OCI-LY7 (cell line): ENCODE results near the gene BMAL2. TPM values are rescaled to one million over a fixed set of nuclear protein-coding genes. Genes with fewer than 3 reads are reported as not detected.

Experiments used
- BruUV-seq: library from RNA; stranded (reverse); fragments of 400-500 nt; replicated peaks from 2 replicates; lab custom pipeline; 2021; lab: Mats Ljungman, UMichigan
- CTCF ChIA-PET: fragments of 300-600 bp; sonication (Branson Sonifier 250); formaldehyde crosslinking; loops from one replicate; lab custom pipeline; 2022; ENCODE audit warnings: antibody characterized with exemption; ENCODE audit not compliant: unreplicated experiment; lab: Charles Lee
- POLR2A ChIA-PET: fragments of 300-600 bp; sonication (Branson Sonifier 250); formaldehyde crosslinking; loops from one replicate; lab custom pipeline; 2022; ENCODE audit warnings: antibody characterized with exemption; lab: Charles Lee
- DNase-seq: peaks from one replicate; pipeline ENCODE4 v3.0.0-alpha.2; 2015; ENCODE audit warnings: low spot score
- H2AFZ ChIP-seq: fragments of 200-600 bp; sonication (generic), shearing (Covaris generic); 2 replicates; pipeline ENCODE4 v1.6.1; 2014; ENCODE audit warnings: mild to moderate bottlenecking, antibody characterized with exemption, low read length, moderate library complexity
- H3K27ac ChIP-seq: fragments of 200-600 bp; sonication (generic); 2 replicates; pipeline ENCODE4 v1.5.1; 2014; ENCODE audit warnings: mixed run types, low read depth, mild to moderate bottlenecking, moderate library complexity, low read length, inconsistent platforms; ENCODE audit not compliant: poor library complexity, severe bottlenecking
- H3K36me3 ChIP-seq: fragments of 200-600 bp; sonication (generic); 2 replicates; pipeline ENCODE4 v1.6.1; 2014; ENCODE audit warnings: mild to moderate bottlenecking, antibody characterized with exemption, low read length, moderate library complexity, mixed read lengths; ENCODE audit not compliant: insufficient read depth
- H3K4me1 ChIP-seq: fragments of 200-600 bp; sonication (generic); 2 replicates; pipeline ENCODE4 v1.5.1; 2014; ENCODE audit warnings: mild to moderate bottlenecking, low read length; ENCODE audit not compliant: insufficient read depth, poor library complexity, severe bottlenecking
- H3K4me2 ChIP-seq: fragments of 200-600 bp; sonication (generic); 2 replicates; pipeline ENCODE4 v1.6.1; 2014; ENCODE audit warnings: mild to moderate bottlenecking, low read length
- H3K4me3 ChIP-seq: fragments of 200-600 bp; sonication (generic); 2 replicates; pipeline ENCODE4 v1.5.1; 2014; ENCODE audit warnings: mild to moderate bottlenecking, low read depth, low read length; ENCODE audit not compliant: poor library complexity, severe bottlenecking
- H3K79me2 ChIP-seq: fragments of 200-600 bp; sonication (generic); 2 replicates; pipeline ENCODE4 v1.6.1; 2016; ENCODE audit warnings: low read depth, mild to moderate bottlenecking, low read length, moderate library complexity, mixed read lengths; ENCODE audit not compliant: insufficient read depth
- H3K9me2 ChIP-seq: fragments of 200-600 bp; sonication (generic); 2 replicates; pipeline ENCODE4 v1.6.1; 2016; ENCODE audit warnings: mild to moderate bottlenecking, low read length, mixed read lengths; ENCODE audit not compliant: insufficient read depth
- H3K9me3 ChIP-seq: fragments of 200-600 bp; sonication (generic); 2 replicates; pipeline ENCODE4 v1.6.1; 2014; ENCODE audit warnings: mild to moderate bottlenecking, mixed run types, low read length, mixed read lengths
- H4K20me1 ChIP-seq: fragments of 200-600 bp; sonication (generic); 2 replicates; pipeline ENCODE4 v1.6.1; 2014; ENCODE audit warnings: mild to moderate bottlenecking, antibody characterized with exemption, low read length, moderate library complexity, mixed read lengths; ENCODE audit not compliant: insufficient read depth
- EZH2phosphoT487 ChIP-seq: fragments of 200-600 bp; sonication (generic); IDR thresholded peaks from 2 replicates; pipeline ENCODE4 v1.6.1; 2018; ENCODE audit warnings: low read depth, borderline replicate concordance, mild to moderate bottlenecking, mixed run types, antibody characterized with exemption, low read length, moderate library complexity, mixed read lengths
- intact Hi-C: fragments of 100-400 bp; cut with micrococcal nuclease; formaldehyde crosslinking; loops from one replicate; pipeline ENCODE4 v1.10.0; 2022; ENCODE audit not compliant: unreplicated experiment
- total RNA-seq, 2 experiments: library from RNA; depleted of rRNA in 1 of 2; stranded (reverse); fragments of >200 nt in 1 of 2; shearing (Covaris generic) in 1 of 2; gene quantifications; 2 replicates each; pipeline ENCODE4 v1.2.3, GENCODE V29; 2014 to 2022
- TF ChIP-seq, protein P1 (sequence below): fragments of 200-600 bp; sonication (generic); conservative IDR thresholded peaks from 2 replicates; pipeline ENCODE4 v1.5.1; 2014; ENCODE audit warnings: mild to moderate bottlenecking, antibody characterized with exemption, low read length, moderate library complexity, mixed read lengths

The BMAL2 gene
- total RNA-seq, 2 experiments from 2014 or later = 0.06 TPM; not detected in 1

GRCh38 chr12:27299102-27299501 is 33.5 kb upstream of the BMAL2 start:
- Histone ChIP-seq H3K79me2 (no peaks in the 10 kb centered on the region), H3K4me1 (no peaks in the 10 kb centered on the region), H3K9me3 (no peaks in the 10 kb centered on the region), H3K9me2 (no peaks in the 10 kb centered on the region), H3K4me3 (no peak overlapping the region), H3K36me3 (no peaks in the 10 kb centered on the region), H4K20me1 (no peaks in the 10 kb centered on the region), H3K27ac (no peak overlapping the region), H3K4me2 (no peak overlapping the region), H2AFZ (no peak overlapping the region)
- ChIA-PET CTCF (no interaction called here), POLR2A (no interaction called here)
- intact Hi-C loops = no loop called here
- no TSS peak for BruUV-seq
- DNase-seq = no peak
- TF ChIP-seq, protein P1, sequence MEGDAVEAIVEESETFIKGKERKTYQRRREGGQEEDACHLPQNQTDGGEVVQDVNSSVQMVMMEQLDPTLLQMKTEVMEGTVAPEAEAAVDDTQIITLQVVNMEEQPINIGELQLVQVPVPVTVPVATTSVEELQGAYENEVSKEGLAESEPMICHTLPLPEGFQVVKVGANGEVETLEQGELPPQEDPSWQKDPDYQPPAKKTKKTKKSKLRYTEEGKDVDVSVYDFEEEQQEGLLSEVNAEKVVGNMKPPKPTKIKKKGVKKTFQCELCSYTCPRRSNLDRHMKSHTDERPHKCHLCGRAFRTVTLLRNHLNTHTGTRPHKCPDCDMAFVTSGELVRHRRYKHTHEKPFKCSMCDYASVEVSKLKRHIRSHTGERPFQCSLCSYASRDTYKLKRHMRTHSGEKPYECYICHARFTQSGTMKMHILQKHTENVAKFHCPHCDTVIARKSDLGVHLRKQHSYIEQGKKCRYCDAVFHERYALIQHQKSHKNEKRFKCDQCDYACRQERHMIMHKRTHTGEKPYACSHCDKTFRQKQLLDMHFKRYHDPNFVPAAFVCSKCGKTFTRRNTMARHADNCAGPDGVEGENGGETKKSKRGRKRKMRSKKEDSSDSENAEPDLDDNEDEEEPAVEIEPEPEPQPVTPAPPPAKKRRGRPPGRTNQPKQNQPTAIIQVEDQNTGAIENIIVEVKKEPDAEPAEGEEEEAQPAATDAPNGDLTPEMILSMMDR = no peak
- no peak for TF ChIP-seq EZH2phosphoT487

DNA sequence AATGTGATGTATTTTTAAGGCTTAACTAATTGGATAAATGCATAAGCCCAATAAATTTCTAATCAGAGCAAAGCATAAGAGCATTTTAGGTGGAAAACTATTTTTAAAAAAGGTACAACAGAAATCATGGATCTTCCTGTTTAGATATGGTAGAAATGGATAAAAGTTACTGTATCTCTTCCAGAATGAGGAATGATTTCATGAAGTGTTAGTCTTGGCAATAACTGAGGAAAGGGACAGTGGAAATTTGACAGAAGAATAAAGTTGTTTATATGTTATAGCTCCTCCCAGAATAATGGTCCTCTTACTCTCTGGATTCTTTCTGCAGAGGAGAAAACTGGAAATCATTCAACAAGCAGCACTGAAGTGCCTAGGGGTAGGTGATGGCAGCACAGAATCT is 32.4 kb upstream of the BMAL2 start:
- Histone ChIP-seq H3K27ac (no peak overlapping the region), H4K20me1 (no peaks in the 10 kb centered on the region), H3K4me2 (no peak overlapping the region), H2AFZ (no peak overlapping the region), H3K4me3 (no peak overlapping the region), H3K4me1 (no peaks in the 10 kb centered on the region), H3K79me2 (no peaks in the 10 kb centered on the region), H3K9me2 (no peaks in the 10 kb centered on the region), H3K9me3 (no peaks in the 10 kb centered on the region), H3K36me3 (no peaks in the 10 kb centered on the region)
- TF ChIP-seq EZH2phosphoT487 = no peak
- TF ChIP-seq, protein P1 = no peak
- no peak for DNase-seq
- CTCF ChIA-PET = no interaction called here
- BruUV-seq = no TSS peak
- intact Hi-C loops = loop anchor here (10.0 kb wide), 1 partner anchor 465 kb away; the partner anchor contains the start of gene ITPR2
- POLR2A ChIA-PET = interaction anchor here (0.7 kb wide), 1 partner anchor 116 kb away, joined by 3 read pairs; no protein-coding TSS in a partner anchor
